Fibroblast of lung (primary cell): ENCODE measurements around the gene MUC16. TPM values are rescaled to one million over a fixed set of nuclear protein-coding genes. Genes with fewer than 3 reads are reported as not detected.

ENCODE experiments used
- DNase-seq, 2 donors: peaks; one replicate each; pipeline versions ENCODE4 v3.0.0 to v3.0.0-alpha.2; 2010; ENCODE audit warnings: low read depth in 2 of 2
- H2AFZ ChIP-seq: 2 replicates; pipeline ENCODE4 v1.5.1; 2012; ENCODE audit warnings: low read length, control low read depth, inconsistent platforms
- H3K27ac ChIP-seq: 2 replicates; pipeline ENCODE4 v1.5.1; 2011; ENCODE audit warnings: low read length, control low read depth; ENCODE audit not compliant: insufficient read depth
- H3K27me3 ChIP-seq: 2 replicates; pipeline ENCODE4 v1.5.1; 2011; ENCODE audit warnings: mild to moderate bottlenecking, low read length; ENCODE audit not compliant: control insufficient read depth, insufficient read depth
- H3K36me3 ChIP-seq: 2 replicates; pipeline ENCODE4 v1.5.1; 2011; ENCODE audit warnings: low read length; ENCODE audit not compliant: control insufficient read depth, insufficient read depth
- H3K4me1 ChIP-seq: 2 replicates; pipeline ENCODE4 v1.5.1; 2011; ENCODE audit warnings: low read length; ENCODE audit not compliant: control insufficient read depth, insufficient read depth; ENCODE audit errors: extremely low read depth
- H3K4me2 ChIP-seq: 2 replicates; pipeline ENCODE4 v1.5.1; 2011; ENCODE audit warnings: low read length, control low read depth; ENCODE audit not compliant: insufficient read depth; ENCODE audit errors: extremely low read depth
- H3K4me3 ChIP-seq, 4 experiments: fragments of 200-600 bp in 1 of 4; sonication (generic) in 1 of 4; replicated peaks in 1 of 4; 2 replicates each; pipeline ENCODE4 v1.5.1; 2011 to 2016; ENCODE audit warnings: low read length in 4 of 4, low read depth in 3 of 4, mild to moderate bottlenecking in 3 of 4, control low read depth in 2 of 4, inconsistent platforms in 1 of 4, mixed read lengths in 1 of 4; ENCODE audit not compliant: insufficient read depth in 1 of 4; ENCODE audit errors: control extremely low read depth in 1 of 4
- H3K79me2 ChIP-seq: 2 replicates; pipeline ENCODE4 v1.5.1; 2012; ENCODE audit warnings: mild to moderate bottlenecking, low read length, inconsistent platforms; ENCODE audit not compliant: control insufficient read depth, insufficient read depth
- H3K9ac ChIP-seq: 2 replicates; pipeline ENCODE4 v1.5.1; 2011; ENCODE audit warnings: mild to moderate bottlenecking, low read length, control low read depth; ENCODE audit not compliant: insufficient read depth
- H3K9me3 ChIP-seq: 2 replicates; pipeline ENCODE4 v1.5.1; 2012; ENCODE audit warnings: low read depth, low read length; ENCODE audit not compliant: control insufficient read depth, insufficient read depth
- H4K20me1 ChIP-seq: 2 replicates; pipeline ENCODE4 v1.5.1; 2011; ENCODE audit warnings: low read length; ENCODE audit not compliant: control insufficient read depth, insufficient read depth; ENCODE audit errors: extremely low read depth
- EZH2 ChIP-seq: IDR thresholded peaks from 2 replicates; pipeline ENCODE4 v1.5.1; 2012; ENCODE audit warnings: low read length, control low read depth, mild to moderate bottlenecking; ENCODE audit errors: missing control alignments
- polyA plus RNA-seq, 2 donors: library from polyadenylated mRNA; depleted of rRNA in 1 of 2; stranded (reverse) in 1 of 2; unstranded in 1 of 2; fragments of >200 nt; gene quantifications; 2 replicates each; pipeline ENCODE4 v1.2.1, GENCODE V29; 2011 to 2012; ENCODE audit warnings: missing spikeins in 1 of 2
- total RNA-seq: library from RNA; depleted of rRNA; stranded (reverse); fragments of >200 nt; gene quantifications from 2 replicates; pipeline ENCODE4 v1.2.1, GENCODE V29; 2014
- TF ChIP-seq, protein P1 (sequence below), 2 donors: IDR thresholded peaks in 1 of 2; conservative IDR thresholded peaks in 1 of 2; 1 replicate in 1 of 2; 2 replicates in 1 of 2; pipeline ENCODE4 v1.5.1; 2011 to 2012; ENCODE audit warnings: low read length in 2 of 2, control low read depth in 1 of 2, inconsistent platforms in 1 of 2, low read depth in 1 of 2, mild to moderate bottlenecking in 1 of 2

MUC16 gene
- total and polyA plus RNA-seq, 2 donors (not counting 1 experiment from before 2014, with no cell fraction given): not detected

DNA sequence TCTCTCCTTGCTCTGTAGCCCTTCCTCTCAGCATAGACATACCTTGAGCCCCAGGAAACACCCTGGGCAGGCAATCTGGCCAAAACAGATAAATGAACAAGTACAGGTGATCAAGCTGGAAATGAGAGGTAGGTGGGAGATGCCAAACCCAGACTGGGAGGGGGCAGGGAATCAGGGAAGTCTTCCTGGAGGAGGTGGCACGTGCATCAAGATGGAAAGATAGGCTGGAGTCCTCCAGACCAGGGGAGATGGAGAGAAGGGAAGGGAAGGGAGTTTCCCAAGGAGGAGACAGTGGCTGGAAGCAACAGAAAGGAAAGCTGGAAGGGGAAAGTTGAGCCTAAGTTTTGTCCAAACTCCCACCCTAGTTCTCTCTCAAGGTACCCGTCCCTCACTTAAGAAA is 1.7 kb upstream of the MUC16 start:
- H3K27ac ChIP-seq: no peak overlapping the region
- no peaks in the 10 kb centered on the region for H4K20me1 ChIP-seq
- H2AFZ ChIP-seq: no peak overlapping the region
- H3K4me2 ChIP-seq: no peak overlapping the region
- TF ChIP-seq, protein P1, sequence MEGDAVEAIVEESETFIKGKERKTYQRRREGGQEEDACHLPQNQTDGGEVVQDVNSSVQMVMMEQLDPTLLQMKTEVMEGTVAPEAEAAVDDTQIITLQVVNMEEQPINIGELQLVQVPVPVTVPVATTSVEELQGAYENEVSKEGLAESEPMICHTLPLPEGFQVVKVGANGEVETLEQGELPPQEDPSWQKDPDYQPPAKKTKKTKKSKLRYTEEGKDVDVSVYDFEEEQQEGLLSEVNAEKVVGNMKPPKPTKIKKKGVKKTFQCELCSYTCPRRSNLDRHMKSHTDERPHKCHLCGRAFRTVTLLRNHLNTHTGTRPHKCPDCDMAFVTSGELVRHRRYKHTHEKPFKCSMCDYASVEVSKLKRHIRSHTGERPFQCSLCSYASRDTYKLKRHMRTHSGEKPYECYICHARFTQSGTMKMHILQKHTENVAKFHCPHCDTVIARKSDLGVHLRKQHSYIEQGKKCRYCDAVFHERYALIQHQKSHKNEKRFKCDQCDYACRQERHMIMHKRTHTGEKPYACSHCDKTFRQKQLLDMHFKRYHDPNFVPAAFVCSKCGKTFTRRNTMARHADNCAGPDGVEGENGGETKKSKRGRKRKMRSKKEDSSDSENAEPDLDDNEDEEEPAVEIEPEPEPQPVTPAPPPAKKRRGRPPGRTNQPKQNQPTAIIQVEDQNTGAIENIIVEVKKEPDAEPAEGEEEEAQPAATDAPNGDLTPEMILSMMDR (conservative IDR thresholded peaks at IDR 0.05 in 1 of 2, IDR thresholded peaks at IDR 0.05 in 1 of 2; ENCODE audit: low read depth in 1 of 2, low read length in 2 of 2): no peak
- TF ChIP-seq EZH2: no peak
- H3K4me1 ChIP-seq: no peaks in the 10 kb centered on the region
- no peak overlapping the region for H3K4me3 ChIP-seq
- H3K9me3 ChIP-seq: no peaks in the 10 kb centered on the region
- H3K9ac ChIP-seq: no peak overlapping the region
- no peaks in the 10 kb centered on the region for H3K27me3 ChIP-seq
- H3K36me3 ChIP-seq: no peaks in the 10 kb centered on the region
- H3K79me2 ChIP-seq: no peaks in the 10 kb centered on the region
- DNase-seq: no peak

DNA sequence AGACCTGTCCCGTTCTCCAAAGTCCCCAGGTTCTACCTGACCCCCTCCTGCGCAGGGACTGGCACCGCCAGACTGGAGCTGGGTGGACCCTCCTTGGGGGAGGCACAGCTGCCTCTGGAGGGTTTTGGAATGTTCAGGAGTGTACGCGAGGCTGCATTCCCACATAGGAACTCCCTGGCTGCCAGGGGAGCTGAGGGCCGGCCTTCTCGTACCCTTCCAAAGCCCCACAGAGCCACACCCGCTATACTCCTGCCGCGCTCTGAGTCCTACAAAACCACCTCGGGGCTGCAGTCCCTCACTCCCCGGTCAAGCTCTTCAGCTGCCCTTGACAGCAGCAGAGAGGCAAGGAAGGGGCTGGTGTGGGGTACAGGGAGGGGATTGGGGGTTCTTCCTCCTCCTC is 484 bp upstream of the MUC16 start:
- TF ChIP-seq, protein P1 (conservative IDR thresholded peaks at IDR 0.05 in 1 of 2, IDR thresholded peaks at IDR 0.05 in 1 of 2; ENCODE audit: low read depth in 1 of 2, low read length in 2 of 2): no peak
- no peak for TF ChIP-seq EZH2
- DNase-seq: no peak
- Histone ChIP-seq H3K4me1 (no peaks in the 10 kb centered on the region), H3K36me3 (no peaks in the 10 kb centered on the region), H3K9ac (no peak overlapping the region), H3K27me3 (no peaks in the 10 kb centered on the region), H2AFZ (no peak overlapping the region), H3K79me2 (no peaks in the 10 kb centered on the region), H3K4me3 (no peak overlapping the region), H4K20me1 (no peaks in the 10 kb centered on the region), H3K4me2 (no peak overlapping the region), H3K27ac (no peak overlapping the region), H3K9me3 (no peaks in the 10 kb centered on the region)

DNA sequence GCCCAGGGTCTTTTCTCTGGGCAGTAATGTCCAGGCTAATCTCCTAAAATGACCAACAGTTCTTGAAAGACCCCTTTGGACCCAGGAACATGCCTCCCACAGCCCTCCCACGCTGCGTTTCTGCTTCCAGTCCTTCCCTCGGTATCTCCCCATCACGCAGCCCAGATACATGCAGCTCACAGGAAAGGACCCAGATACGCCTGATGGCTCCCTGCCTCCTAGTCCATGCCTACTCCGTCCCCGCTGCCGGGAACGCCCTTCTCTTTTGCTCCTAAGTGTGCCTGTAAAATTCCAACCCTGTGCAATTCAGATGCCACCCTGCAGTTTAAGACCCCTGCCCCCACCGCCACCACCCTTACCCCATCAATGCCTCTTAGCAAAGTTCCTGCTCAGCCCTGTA is 778 bp downstream of the MUC16 start:
- Histone ChIP-seq H2AFZ (no peak overlapping the region), H3K36me3 (no peaks in the 10 kb centered on the region), H3K27me3 (no peaks in the 10 kb centered on the region), H3K27ac (no peak overlapping the region), H3K4me1 (no peaks in the 10 kb centered on the region), H3K4me2 (no peak overlapping the region), H3K4me3 (no peak overlapping the region), H3K9ac (no peak overlapping the region), H3K79me2 (no peaks in the 10 kb centered on the region), H4K20me1 (no peaks in the 10 kb centered on the region), H3K9me3 (no peaks in the 10 kb centered on the region)
- no peak for TF ChIP-seq EZH2
- no peak for DNase-seq
